ENCODE results near the gene SMIM31.

The SMIM31 gene

GRCh38 chr4:164761241-164761640 lies 7.3 kb downstream of the SMIM31 start:
- Histone ChIP-seq H3K9me3 (ENCODE audit: control insufficient read depth, low read length) (no peaks in the 10 kb centered on the region), H3K4me3 (ENCODE audit: low read length) (no peak overlapping the region), H3K27me3 (replicated peaks; ENCODE audit: control insufficient read depth, insufficient read depth, low read length) (peaks cover 12% of the 10 kb centered on the region), H3K4me1 (ENCODE audit: control insufficient read depth, insufficient read depth, low read length) (no peaks in the 10 kb centered on the region), H3K9ac (ENCODE audit: low read length) (no peak overlapping the region), H3K36me3 (ENCODE audit: control insufficient read depth, insufficient read depth, low read length, severe bottlenecking) (no peaks in the 10 kb centered on the region)
- no peak for DNase-seq (ENCODE audit: low read depth)

GRCh38 chr4:164761746-164762275 lies 7.9 kb downstream of the SMIM31 start:
- Histone ChIP-seq H3K36me3 (ENCODE audit: control insufficient read depth, insufficient read depth, low read length, severe bottlenecking) (no peaks in the 10 kb centered on the region), H3K4me3 (ENCODE audit: low read length) (no peak overlapping the region), H3K9ac (ENCODE audit: low read length) (no peak overlapping the region), H3K27me3 (replicated peaks; ENCODE audit: control insufficient read depth, insufficient read depth, low read length) (peaks cover 14% of the 10 kb centered on the region), H3K9me3 (ENCODE audit: control insufficient read depth, low read length) (no peaks in the 10 kb centered on the region), H3K4me1 (ENCODE audit: control insufficient read depth, insufficient read depth, low read length) (no peaks in the 10 kb centered on the region)
- DNase-seq (ENCODE audit: low read depth): no peak

- Histone ChIP-seq H3K9me3 (ENCODE audit: control insufficient read depth, low read length) (no peaks in the 10 kb centered on the region), H3K36me3 (ENCODE audit: control insufficient read depth, insufficient read depth, low read length, severe bottlenecking) (no peaks in the 10 kb centered on the region), H3K27me3 (replicated peaks; ENCODE audit: control insufficient read depth, insufficient read depth, low read length) (peaks cover 30% of the 10 kb centered on the region), H3K4me1 (ENCODE audit: control insufficient read depth, insufficient read depth, low read length) (no peaks in the 10 kb centered on the region), H3K9ac (ENCODE audit: low read length) (no peak overlapping the region), H3K4me3 (ENCODE audit: low read length) (no peak overlapping the region)
- no peak for DNase-seq (ENCODE audit: low read depth)
Measured at GRCh38 chr4:164765096-164765495, 11.2 kb downstream of the SMIM31 start.

DNA sequence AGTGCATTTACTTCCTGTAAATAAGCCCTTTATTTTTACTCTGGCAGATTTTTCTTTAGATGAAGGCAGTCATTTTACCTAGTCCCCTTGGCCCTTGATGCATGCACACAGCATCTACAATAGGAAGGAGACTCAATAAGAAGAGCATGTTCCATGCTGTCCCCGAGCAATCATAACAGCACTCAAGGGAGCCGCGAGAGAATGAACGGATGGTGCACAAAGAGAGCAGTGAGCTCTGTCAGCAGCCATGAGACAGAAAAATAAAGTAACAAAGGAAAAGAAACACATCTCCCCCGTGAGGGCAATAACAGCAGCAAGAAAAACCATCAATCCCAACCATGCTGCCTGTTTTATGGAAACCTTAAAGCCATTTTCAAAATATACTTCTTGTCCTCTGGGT lies 11.9 kb downstream of the SMIM31 start:
- no peak for DNase-seq (ENCODE audit: low read depth)
- peaks cover 32% of the 10 kb centered on the region for H3K27me3 ChIP-seq (replicated peaks; ENCODE audit: control insufficient read depth, insufficient read depth, low read length)
- no peaks in the 10 kb centered on the region for H3K36me3 ChIP-seq (ENCODE audit: control insufficient read depth, insufficient read depth, low read length, severe bottlenecking)
- H3K4me3 ChIP-seq (ENCODE audit: low read length): no peak overlapping the region
- no peaks in the 10 kb centered on the region for H3K9me3 ChIP-seq (ENCODE audit: control insufficient read depth, low read length)
- H3K9ac ChIP-seq (ENCODE audit: low read length): no peak overlapping the region
- peaks cover 1% of the 10 kb centered on the region for H3K4me1 ChIP-seq (ENCODE audit: control insufficient read depth, insufficient read depth, low read length)

GRCh38 chr4:164768516-164768915 lies 14.6 kb downstream of the SMIM31 start:
- Histone ChIP-seq H3K9ac (ENCODE audit: low read length) (no peak overlapping the region), H3K9me3 (ENCODE audit: control insufficient read depth, low read length) (no peaks in the 10 kb centered on the region), H3K4me3 (ENCODE audit: low read length) (no peak overlapping the region), H3K36me3 (ENCODE audit: control insufficient read depth, insufficient read depth, low read length, severe bottlenecking) (no peaks in the 10 kb centered on the region), H3K27me3 (replicated peaks; ENCODE audit: control insufficient read depth, insufficient read depth, low read length) (peaks cover 32% of the 10 kb centered on the region), H3K4me1 (ENCODE audit: control insufficient read depth, insufficient read depth, low read length) (peaks cover 6% of the 10 kb centered on the region)
- DNase-seq (ENCODE audit: low read depth): peak; percentile 50

DNA sequence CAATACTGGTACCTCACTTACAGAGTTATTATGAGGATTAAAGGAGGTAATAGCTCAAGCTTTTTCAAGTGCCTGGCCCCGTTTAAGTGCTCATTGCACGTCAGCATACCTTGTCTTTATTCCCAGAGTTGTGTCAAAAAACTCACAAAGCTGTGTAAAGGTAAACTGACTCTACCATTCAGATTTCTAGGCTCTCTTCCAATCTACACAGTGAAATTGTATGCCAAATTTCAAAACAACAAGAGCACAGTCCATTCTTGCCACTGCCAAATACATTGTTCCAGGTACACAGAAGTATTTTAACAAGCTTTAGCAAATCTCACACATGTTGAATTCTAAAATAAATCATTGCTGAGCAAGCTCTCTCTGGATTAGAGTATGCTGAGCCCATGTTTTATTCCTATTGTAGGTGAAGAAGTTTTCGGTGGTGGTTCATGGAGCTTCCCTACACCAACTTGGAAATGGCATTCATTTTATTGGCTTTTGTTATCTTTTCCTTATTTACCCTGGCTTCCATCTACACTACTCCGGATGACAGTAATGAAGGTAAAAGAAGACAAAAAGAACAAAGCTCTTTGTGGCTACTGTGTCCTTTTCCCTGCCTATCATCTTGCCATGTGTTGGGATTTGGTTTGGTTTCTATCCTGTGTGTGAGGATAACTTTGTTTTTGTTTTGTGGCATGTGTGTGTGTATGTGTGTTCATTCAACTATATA lies 16.2 kb downstream of the SMIM31 start:
- H3K9me3 ChIP-seq (ENCODE audit: control insufficient read depth, low read length): no peaks in the 10 kb centered on the region
- H3K27me3 ChIP-seq (replicated peaks; ENCODE audit: control insufficient read depth, insufficient read depth, low read length): peaks cover 33% of the 10 kb centered on the region
- no peaks in the 10 kb centered on the region for H3K36me3 ChIP-seq (ENCODE audit: control insufficient read depth, insufficient read depth, low read length, severe bottlenecking)
- peaks cover 6% of the 10 kb centered on the region for H3K4me1 ChIP-seq (ENCODE audit: control insufficient read depth, insufficient read depth, low read length)
- no peak overlapping the region for H3K9ac ChIP-seq (ENCODE audit: low read length)
- H3K4me3 ChIP-seq (ENCODE audit: low read length): no peak overlapping the region
- no peak for DNase-seq (ENCODE audit: low read depth)

- H3K4me3 ChIP-seq (ENCODE audit: low read length): no peak overlapping the region
- H3K4me1 ChIP-seq (ENCODE audit: control insufficient read depth, insufficient read depth, low read length): peaks cover 6% of the 10 kb centered on the region
- H3K9ac ChIP-seq (ENCODE audit: low read length): no peak overlapping the region
- H3K27me3 ChIP-seq (replicated peaks; ENCODE audit: control insufficient read depth, insufficient read depth, low read length): peaks cover 29% of the 10 kb centered on the region
- DNase-seq (ENCODE audit: low read depth): peak; percentile 6
- no peaks in the 10 kb centered on the region for H3K36me3 ChIP-seq (ENCODE audit: control insufficient read depth, insufficient read depth, low read length, severe bottlenecking)
- no peaks in the 10 kb centered on the region for H3K9me3 ChIP-seq (ENCODE audit: control insufficient read depth, low read length)
Measured at GRCh38 chr4:164771088-164771487, 17.2 kb downstream of the SMIM31 start.

DNA sequence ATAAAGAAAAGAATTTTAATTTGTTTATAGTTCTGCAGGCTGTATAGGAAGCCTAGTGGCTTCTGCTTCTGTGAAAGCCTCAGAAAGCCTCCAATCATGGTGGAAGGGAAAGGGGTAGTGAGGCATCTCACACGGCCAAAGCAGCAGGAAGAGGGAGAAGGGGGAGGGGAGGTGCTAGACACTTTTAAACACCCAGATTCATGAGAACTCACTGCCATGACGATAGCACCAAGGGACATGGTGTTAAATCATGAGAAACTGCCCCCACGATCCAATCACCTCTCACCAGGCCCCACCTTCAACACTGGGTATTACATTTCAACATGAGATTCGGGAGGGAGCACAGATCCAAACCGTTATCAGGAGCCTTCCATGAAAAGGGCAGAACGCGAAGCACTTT lies 18.1 kb downstream of the SMIM31 start:
- Histone ChIP-seq H3K9ac (ENCODE audit: low read length) (no peak overlapping the region), H3K4me1 (ENCODE audit: control insufficient read depth, insufficient read depth, low read length) (peaks cover 6% of the 10 kb centered on the region), H3K9me3 (ENCODE audit: control insufficient read depth, low read length) (no peaks in the 10 kb centered on the region), H3K36me3 (ENCODE audit: control insufficient read depth, insufficient read depth, low read length, severe bottlenecking) (no peaks in the 10 kb centered on the region), H3K27me3 (replicated peaks; ENCODE audit: control insufficient read depth, insufficient read depth, low read length) (peaks cover 26% of the 10 kb centered on the region), H3K4me3 (ENCODE audit: low read length) (no peak overlapping the region)
- no peak for DNase-seq (ENCODE audit: low read depth)

DNA sequence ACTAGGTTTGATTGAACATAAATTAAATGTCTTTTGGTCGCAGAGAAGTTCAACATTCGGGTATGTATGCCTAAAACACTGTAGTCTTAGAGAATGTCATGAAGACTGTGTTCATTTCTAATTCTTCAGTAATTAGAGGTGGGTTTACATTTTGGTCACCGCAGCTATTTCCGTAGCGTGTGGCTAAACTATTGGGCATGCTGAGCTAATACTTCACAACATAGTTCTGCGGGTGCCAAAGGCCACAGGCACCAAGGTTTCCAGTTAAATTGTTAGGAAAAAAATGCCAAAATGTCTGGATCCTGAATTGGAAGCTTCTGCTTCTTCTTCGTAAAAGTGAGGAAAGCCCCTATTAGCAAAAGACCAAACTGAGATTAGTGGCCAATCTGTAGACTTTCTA lies 25.1 kb downstream of the SMIM31 start:
- no peaks in the 10 kb centered on the region for H3K9me3 ChIP-seq (ENCODE audit: control insufficient read depth, low read length)
- no peak overlapping the region for H3K9ac ChIP-seq (ENCODE audit: low read length)
- H3K4me3 ChIP-seq (ENCODE audit: low read length): no peak overlapping the region
- H3K27me3 ChIP-seq (replicated peaks; ENCODE audit: control insufficient read depth, insufficient read depth, low read length): peaks cover 11% of the 10 kb centered on the region
- no peak for DNase-seq (ENCODE audit: low read depth)
- no peaks in the 10 kb centered on the region for H3K4me1 ChIP-seq (ENCODE audit: control insufficient read depth, insufficient read depth, low read length)
- no peaks in the 10 kb centered on the region for H3K36me3 ChIP-seq (ENCODE audit: control insufficient read depth, insufficient read depth, low read length, severe bottlenecking)

GRCh38 chr4:164779811-164780216 lies 25.9 kb downstream of the SMIM31 start:
- Histone ChIP-seq H3K9ac (ENCODE audit: low read length) (no peak overlapping the region), H3K4me1 (ENCODE audit: control insufficient read depth, insufficient read depth, low read length) (no peaks in the 10 kb centered on the region), H3K4me3 (ENCODE audit: low read length) (no peak overlapping the region), H3K36me3 (ENCODE audit: control insufficient read depth, insufficient read depth, low read length, severe bottlenecking) (no peaks in the 10 kb centered on the region), H3K27me3 (replicated peaks; ENCODE audit: control insufficient read depth, insufficient read depth, low read length) (peaks cover 11% of the 10 kb centered on the region), H3K9me3 (ENCODE audit: control insufficient read depth, low read length) (no peaks in the 10 kb centered on the region)
- peak; percentile 52 for DNase-seq (ENCODE audit: low read depth)

GRCh38 chr4:164780839-164781238 lies 26.9 kb downstream of the SMIM31 start:
- Histone ChIP-seq H3K4me1 (ENCODE audit: control insufficient read depth, insufficient read depth, low read length) (no peaks in the 10 kb centered on the region), H3K27me3 (replicated peaks; ENCODE audit: control insufficient read depth, insufficient read depth, low read length) (peaks cover 7% of the 10 kb centered on the region), H3K9me3 (ENCODE audit: control insufficient read depth, low read length) (no peaks in the 10 kb centered on the region), H3K9ac (ENCODE audit: low read length) (no peak overlapping the region), H3K36me3 (ENCODE audit: control insufficient read depth, insufficient read depth, low read length, severe bottlenecking) (no peaks in the 10 kb centered on the region), H3K4me3 (ENCODE audit: low read length) (no peak overlapping the region)
- no peak for DNase-seq (ENCODE audit: low read depth)

GRCh38 chr4:164783976-164784375 lies 30.0 kb downstream of the SMIM31 start:
- Histone ChIP-seq H3K4me1 (ENCODE audit: control insufficient read depth, insufficient read depth, low read length) (no peaks in the 10 kb centered on the region), H3K36me3 (ENCODE audit: control insufficient read depth, insufficient read depth, low read length, severe bottlenecking) (no peaks in the 10 kb centered on the region), H3K4me3 (ENCODE audit: low read length) (no peak overlapping the region), H3K9ac (ENCODE audit: low read length) (no peak overlapping the region), H3K27me3 (replicated peaks; ENCODE audit: control insufficient read depth, insufficient read depth, low read length) (no peaks in the 10 kb centered on the region), H3K9me3 (ENCODE audit: control insufficient read depth, low read length) (no peaks in the 10 kb centered on the region)
- DNase-seq (ENCODE audit: low read depth): no peak
